KG1 (cell line): ENCODE data around the gene YIPF3.
"Not testable (repeated sequence)": the region's sequence is repeated elsewhere in the genome, so short reads cannot be mapped to it uniquely, and the experiment has no call there.

Experiments
- DNase-seq: peaks from one replicate; lab custom pipeline; 2025; lab: John Stamatoyannopoulos, UW

The YIPF3 gene

DNA sequence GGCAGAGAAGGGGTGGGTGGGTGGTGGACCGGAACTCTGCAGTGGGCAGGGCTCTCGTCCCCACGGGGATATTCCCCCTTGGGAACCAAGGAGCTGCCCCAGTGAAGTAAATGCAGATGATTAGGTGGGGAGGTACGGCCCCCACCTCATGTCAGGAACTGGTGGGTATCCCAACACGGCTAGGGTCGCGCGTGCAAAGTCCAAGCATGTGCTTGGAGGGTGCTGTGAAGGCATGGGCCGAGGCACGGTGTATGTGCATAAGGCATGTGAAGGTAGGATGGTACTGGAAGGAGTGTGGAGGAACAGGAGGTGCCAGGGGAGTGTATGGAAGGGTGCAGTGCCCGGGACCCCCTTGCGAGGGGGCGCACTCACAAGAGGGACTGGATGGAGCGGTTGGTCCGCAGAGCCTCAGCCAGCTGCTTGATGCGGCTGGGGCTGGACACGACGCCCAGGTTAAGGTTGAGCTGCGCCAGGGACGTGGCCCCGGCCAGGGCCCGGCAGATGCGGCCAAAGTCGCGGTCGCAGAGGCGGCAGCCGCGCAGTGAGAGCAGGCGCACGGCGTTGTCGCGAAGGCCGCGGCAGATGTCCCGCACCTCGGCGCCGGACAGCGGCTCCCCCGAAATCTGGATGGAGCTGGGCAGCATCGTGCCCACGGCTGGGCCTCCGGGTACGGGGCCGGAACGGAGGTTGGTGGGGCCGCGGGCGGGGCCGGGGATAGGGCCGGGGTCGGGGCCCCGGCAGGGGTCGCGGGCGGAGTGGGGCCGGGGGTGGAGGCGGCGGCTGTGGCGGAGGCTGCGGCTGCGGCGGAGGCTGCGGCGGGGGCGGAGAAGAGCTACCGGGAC, 7.4 kb downstream of the YIPF3 start:
- no peak for DNase-seq

DNA sequence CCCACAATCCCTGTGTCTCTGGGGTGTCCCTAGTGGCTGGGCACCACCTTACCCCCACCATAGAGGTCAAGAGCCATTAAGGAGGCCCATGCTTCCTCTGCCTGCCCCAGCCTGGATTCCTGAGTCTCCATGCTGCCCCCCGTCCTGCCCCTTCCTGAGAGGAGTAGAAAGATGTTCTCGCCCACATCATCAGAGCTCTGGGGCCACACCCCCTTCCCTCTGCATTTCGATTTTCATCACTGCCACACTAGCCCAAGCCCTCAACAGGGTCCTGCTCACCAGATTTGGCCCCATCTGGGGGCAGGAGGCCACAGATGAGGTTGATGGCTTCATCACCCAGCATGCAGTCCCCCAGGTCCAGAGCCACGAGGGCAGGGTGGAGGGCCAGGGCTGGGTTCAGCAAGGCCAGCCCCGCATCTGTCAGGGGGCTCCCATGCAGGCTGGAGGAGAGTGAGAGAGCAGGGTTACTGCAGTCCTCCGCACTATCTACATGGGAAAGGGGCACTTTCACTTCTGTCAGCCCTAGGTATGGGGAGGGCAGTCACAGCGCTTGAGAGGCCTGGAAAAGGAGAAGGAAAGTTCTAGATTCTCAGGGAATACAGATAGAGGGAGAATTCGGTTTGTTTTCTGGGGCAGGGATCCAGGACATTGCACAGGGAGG, 8.1 kb downstream of the YIPF3 start:
- DNase-seq, result no peak

DNA sequence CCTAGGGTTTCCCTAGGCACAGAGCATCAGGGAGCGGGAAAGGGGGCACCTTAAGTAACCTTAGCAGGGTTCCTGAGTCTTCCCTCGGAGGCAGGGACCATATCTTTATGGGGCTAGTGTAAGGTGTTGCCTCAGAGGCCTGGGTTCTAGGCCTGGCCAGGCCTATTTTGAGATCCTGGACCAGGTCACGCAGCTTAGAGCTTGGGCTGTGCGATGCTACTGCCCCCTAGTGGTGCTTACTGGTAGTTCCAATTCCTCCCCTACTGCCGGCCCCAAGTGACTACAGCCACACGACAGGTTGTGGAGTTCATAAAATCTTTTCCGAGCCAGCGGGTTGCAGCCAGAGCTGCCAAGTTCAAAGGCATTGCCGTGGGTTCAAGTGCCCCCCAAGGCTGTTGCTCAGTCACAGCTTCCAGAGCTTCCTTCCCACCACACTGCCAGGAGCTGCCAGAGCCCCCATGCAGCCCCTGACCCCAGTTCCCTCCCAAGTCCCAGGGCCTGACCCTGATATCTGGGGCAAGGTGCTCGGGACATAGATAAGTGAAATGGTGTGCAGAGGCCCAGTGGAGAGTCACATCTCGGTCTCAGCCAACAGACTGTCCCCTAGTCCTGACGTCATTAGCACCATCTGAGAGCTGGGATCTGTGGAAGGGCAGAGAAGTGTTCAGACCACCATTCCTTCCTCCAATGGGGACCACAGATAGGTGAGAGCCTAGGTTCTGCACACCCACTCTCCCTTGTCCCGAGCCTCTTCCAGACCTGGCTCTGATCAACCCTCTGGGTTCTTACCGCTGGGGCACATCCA, 9.9 kb downstream of the YIPF3 start:
- DNase-seq, result peak; percentile 57

DNA sequence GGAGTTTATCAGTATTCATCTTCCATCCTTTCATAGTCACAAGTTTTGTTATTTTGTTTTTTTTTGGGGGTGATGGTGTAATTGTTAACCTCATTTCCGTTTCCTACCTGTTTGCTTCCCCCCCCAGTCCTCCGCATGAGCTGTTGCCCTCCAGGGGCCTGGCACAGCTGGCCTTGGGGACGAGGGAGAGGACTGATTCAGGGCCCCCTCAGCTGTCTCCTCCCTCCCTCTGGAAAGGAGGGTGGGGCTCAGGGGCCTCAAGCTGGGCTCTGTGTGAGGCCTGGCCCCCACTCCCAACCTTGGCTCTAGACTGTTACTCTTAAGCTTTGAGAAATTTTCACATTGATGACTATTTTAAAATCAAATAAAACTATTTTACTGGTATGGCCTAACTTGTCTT, 10.6 kb downstream of the YIPF3 start:
- no peak for DNase-seq

DNA sequence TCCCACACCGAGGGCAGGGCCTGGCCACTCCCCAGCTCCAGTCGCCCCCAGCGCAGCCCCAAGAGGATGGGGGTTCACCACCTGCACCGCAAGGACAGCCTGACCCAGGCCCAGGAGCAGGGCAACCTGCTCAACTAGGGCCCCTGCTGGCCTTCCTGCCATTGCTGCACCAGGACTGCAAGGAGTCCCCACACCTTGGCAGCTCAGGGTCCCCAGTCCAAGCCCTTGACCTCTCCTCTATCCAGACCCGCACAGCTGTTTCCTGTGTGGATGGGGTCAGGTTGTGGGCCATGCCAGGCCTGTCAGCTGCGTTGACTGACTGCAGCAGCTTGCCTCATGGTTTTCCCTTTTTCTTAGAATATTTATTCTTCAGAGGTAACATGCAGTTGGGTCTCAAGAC, 11.0 kb downstream of the YIPF3 start:
- DNase-seq, result no peak

DNA sequence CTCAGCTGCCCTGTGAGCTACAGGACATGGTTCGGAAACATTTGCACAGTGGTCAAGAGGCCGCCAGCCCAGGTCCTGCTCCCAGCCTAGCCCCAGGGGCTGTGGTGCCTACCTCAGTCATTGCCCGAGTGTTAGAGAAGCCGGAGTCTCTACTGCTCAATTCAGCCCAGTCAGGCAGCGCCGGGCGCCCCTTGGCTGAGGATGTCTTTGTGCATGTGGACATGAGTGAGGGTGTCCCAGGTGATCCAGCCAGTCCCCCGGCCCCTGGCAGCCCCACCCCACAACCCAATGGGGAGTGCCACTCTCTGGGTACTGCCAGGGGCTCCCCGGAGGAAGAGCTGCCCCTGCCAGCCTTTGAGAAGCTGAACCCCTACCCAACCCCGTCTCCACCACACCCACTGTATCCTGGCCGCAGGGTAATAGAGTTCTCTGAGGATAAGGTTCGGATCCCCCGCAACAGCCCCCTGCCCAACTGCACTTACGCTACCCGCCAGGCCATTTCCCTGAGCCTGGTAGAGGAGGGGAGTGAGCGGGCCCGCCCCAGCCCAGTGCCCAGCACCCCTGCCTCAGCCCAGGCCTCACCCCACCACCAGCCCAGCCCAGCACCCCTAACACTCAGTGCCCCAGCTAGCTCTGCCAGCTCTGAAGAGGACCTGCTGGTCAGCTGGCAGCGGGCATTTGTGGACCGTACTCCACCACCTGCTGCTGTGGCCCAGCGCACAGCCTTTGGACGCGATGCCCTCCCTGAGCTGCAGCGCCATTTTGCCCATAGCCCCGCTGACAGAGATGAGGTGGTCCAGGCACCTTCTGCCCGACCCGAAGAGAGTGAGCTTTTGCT, 11.8 kb downstream of the YIPF3 start:
- no peak for DNase-seq

DNA sequence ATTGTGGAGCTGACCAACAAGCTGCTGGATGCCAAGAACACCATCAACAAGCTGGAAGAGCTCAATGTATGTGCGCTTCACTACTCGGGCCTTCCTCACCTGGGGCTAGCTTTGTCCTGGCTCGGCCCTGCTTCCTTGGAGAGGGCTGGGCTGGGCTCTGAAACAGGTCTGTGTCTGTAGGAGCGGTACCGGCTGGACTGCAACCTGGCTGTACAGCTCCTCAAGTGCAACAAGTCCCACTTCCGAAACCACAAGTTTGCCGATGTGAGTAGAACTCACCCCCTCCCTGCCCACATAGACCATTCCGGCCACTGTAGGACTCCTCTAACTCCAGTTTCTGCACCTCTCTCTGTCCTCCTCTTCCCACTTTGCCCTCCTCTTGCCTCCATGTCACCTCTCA, 13.3 kb downstream of the YIPF3 start:
- no peak for DNase-seq

DNA sequence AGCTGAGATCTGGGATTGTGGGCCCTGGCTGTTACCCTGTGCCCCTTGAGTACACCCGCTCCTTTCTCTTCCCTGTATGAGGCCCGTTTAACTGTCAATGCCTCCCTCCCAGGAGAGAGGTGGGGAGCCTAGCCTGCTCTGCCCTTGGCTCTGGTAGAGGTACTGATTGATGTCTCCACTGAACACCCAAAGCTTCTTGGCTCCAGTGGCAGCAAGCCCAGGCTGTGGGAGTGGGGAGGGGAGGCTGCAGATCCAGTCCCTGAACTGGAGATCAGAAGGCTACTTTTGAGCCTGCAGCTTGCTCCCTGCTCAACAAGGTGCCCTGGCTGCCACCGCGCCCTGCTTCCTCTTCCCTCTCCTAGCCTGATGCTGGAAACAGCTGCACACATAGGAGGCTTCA, 14.1 kb downstream of the YIPF3 start:
- DNase-seq, result no peak

DNA sequence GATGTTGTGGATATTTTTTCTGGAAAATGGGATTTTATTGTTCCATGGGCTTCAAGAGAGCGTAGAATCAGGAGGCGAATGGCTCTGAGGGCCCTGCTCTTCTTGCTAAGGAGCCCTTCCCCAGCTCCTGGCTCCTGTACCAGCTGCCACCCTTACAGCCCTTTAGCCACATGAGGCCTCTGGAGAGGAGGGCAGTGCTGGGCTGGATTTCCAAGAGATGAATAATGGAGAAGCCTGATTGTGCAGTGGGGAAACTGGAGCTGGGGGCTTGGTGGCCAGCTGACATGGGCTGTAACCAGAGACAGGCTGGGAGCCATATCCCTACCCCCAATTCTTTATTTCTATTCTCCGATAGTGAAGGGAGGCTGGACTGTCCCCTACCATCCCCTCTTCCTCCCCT, 15.8 kb downstream of the YIPF3 start:
- no peak for DNase-seq

DNA sequence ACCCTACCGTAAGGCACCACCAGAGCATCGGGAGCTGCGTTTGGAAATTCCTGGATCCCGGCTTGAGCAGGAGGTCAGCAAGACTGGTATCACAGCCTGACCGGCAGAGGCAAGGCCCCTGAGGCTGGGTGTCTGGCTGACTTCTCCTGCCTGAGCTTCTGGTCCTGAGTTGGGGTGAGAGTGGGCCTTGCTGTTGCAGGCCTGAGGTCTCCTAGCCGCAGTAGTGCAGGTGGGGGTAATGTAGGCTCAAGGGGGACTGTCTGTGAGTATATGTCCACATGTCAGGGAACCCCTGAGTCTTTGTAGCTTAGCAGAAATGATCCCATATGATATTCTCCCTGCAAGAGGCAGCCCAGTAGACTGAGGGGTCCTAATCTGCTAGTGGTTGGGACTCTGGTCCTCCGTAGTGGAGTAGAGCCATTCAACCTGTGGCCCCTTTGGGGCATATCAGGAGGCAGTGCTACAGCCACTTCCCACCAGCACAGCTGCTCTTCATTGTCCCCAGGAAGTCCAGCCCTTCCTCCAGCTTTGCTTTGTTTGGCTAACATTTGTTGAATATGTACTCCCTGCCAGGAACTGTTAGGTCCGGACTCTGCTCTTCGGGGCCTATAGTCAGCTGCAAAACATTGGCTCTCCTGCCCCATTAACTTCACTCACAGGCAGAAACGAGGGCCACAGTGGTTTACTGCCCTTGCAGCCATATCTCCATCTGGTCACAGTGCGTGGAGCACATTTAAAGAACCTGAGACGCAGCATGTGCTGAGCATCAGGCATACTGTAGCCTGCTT, 17.5 kb downstream of the YIPF3 start:
- DNase-seq, result no peak

DNA sequence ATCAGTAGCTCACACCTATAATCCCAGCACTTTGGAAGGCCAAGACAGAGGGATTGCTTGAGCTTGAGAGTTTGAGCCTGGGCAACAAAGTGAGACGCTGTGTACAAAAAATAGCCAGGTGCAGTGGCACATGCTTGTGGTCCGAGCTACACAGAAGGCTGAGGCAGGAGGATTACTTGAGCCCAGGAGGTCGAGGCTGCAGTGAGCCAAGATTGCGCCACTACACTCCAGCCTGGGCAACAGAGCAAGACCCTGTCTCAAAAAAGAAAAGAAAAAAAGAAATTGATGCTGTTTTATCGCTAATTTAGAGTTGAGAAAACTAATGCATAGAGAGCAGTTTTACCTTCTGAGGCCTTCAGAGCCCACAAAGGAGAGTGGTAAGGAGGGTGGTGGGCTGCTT, 18.4 kb downstream of the YIPF3 start:
- not testable (repeated sequence) for DNase-seq

DNA sequence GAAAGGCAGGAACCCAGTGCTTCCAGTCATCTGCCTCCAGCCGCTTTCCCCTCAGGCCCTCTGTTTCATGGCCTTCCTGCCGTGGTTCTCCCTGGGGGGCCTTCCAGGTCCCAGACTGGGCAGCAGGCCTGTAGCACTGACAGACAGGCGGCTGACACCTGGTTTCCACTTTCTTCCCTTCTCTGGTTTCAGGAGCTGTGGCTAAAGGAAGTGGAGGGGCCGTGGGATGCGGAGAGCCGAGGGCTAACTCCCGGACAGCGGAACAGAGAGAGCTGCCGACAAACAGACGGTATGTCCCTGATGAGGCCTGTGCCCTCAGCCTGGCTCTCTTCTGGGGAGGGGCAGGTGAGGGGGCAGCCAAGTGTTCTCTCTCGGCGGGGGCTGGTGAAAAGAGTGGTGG, 19.0 kb downstream of the YIPF3 start:
- DNase-seq, result no peak

DNA sequence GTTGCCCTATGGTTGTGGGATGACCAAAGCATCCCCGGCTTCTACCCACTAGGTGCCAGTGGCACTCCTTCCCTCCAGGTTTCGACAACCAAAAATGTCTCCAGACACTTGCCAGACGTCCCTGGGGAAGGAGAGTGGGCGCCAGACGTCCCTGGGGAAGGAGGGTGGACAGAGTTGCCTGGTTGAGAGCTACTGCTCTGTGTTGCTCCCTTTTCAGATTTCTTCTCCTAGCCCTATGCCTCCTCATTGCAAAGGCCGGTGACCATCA, 19.7 kb downstream of the YIPF3 start:
- no peak for DNase-seq

DNA sequence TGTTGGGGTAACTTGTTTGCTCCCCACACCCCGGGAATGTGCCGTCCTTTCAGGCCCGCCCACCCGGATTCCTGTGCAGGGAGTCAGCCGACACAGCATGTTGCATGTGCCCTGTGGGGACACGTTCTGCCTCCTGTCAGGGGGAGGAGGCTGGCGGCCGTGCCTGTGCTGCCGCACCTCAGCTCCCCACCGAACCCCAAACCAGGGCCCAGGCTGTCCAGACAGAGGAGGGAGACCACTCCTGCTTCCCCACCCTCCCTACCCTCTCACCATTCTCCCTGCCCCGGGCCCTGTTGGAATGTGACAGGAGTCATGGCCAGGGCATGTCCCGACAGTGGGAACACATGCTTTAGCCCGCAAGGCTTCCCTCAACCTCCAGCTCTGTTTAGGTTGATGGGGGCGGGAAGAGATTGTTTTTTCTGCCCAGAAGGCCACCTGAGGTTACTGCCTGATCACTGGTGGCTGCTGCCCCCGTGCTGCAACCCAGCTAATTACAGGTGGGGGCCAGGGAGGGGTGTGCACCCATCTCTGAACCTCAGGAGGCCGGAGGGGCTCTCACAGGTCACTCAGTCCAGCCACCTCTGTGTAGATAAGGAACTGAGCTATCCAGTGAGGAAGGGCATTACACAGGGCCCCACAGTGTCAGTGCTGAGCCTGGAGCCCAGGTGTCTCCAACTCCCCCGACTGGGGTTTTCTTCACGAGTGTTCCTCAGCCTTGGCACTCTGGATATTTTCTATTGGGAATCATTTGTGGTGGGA, 20.2 kb downstream of the YIPF3 start:
- no peak for DNase-seq

DNA sequence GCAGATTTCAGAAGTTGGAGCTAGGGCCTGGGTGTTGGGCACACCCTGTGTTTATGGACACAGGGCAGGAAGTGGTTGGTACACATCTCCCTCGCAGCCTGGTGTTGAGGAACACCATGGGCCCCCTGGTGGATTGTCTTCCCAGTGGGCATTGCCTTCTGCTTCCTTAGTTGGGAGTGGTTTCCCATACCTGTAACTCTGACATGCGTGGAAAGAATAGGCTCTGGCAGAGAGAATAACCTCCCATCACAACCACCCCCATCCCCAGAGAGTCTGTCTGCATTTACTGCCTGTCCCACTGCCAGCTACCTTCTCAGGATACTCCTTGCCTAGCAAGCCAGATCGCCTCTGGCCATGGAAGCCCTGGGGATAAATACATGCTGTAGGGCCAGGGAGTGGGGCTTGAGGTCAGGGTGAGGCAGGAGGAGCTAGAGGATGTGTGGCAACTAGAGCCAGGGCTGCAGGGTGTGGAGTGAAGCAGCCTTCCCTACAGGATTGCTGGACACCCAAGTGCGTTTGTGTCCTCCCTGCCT, 21.3 kb downstream of the YIPF3 start:
- DNase-seq, result no peak

DNA sequence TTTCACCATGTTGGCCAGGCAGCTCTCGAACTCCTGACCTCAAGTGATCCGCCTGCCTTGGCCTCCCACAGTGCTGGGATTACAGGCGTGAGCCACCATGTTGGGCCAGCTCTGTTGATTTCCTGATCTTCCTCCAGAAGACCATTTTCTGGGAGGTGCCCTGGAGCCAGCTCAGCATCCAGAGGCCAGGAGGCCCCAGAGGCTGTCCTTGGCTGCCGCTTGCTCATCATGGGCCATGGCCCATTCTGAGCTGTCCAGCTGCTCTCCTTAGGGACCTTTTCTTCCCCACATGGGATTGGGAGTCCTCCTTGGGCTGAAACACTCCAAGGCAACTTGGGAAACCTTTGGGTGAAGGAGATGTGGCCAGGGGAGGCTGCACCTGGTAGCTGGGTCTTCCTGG, 22.0 kb downstream of the YIPF3 start:
- no peak for DNase-seq

DNA sequence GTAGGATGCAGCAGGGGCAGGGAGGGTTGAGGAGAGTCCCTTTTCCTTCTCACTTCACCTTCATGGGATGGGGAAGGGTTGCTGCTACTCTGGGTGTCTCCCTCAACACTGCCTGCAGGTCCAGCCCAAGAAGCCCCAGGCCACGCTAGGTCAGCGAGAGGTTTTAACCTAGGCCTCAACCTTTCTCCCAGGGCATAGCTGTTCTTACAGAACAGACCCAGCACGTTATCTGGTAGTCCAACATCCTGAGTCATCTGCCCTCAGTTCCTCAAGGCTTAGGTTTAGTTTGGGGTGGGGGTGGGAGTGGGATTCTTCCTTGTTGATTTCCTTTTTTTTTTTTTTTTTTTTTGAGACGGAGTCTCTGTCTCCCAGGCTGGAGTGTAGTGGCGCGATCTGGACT, 22.4 kb downstream of the YIPF3 start:
- no peak for DNase-seq

DNA sequence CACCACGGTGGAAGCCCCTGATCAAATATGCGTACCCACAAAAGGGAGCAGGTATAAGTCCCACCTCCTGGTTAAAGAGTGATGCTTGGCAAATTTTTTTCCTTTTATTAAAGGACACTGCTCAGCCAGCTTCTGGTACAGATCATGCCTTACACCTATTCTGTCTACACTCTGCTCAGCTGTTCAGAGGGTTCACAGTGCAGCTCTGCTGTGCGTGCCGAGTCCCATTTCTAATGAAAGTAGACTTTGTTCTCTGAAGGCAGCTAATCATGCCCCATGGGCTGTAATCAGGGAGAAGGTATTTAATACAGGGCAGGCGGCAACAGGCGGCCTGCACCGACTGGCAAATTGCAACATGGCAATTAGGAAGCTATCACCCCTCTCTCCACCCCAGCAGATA, 22.9 kb downstream of the YIPF3 start:
- no peak for DNase-seq

DNA sequence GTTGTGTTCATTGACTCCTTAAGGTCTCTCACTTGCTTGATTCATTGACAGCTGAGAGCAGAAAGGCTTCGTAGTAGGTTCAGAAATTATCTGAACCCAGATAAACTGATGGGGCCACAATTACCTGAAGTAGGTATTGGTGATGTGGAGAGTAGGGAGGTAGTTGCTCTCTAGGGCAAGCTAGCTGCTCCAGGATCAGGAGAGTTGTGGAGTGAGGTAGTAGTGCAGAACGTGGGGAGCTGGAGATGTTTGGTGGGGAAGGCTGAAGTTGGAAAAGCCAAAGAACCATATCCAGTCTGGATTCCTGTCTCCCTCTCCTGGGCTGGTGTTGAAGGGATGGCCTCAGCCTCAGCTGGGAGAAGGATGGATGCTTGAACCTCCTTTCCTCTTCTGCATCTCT, 23.5 kb downstream of the YIPF3 start:
- no peak for DNase-seq

DNA sequence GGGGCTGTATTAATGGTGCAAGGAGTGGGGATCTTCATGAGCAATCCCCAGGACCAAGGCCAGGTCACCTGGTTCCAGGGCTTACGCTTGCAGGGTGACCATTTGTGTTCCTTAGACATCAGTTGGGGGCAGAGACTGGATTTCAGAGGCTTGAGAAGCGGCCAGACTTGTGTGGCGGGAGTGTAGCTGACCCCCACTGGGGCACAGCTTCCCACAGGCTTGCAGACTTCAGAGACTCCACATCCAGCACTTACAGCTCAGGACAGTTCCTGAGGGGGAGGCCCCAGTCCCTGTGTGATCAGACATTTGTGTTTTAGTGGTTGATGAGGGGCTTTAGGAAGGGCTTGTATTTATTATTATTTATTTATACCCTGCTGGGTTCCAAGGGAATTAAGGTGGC, 24.1 kb downstream of the YIPF3 start:
- DNase-seq, result no peak
